ENCODE measurements around the gene CTDSPL. TPM values are rescaled to one million over a fixed set of nuclear protein-coding genes. Genes with fewer than 3 reads are reported as not detected.

Gene CTDSPL
- total RNA-seq, 3 donors from 2014 or later (not counting 1 experiment from before 2014, with no cell fraction given): 0.50 to 3.4 (median 1.8) TPM

- Mint-ChIP-seq H3K4me1 (peaks cover 15 to 44% of the 10 kb centered on the region in 2 donors), H3K36me3 (no peaks in the 10 kb centered on the region), H3K9me3 (no peaks in the 10 kb centered on the region), H3K27me3 (ENCODE audit: low read depth in 2 of 2) (no peaks in the 10 kb centered on the region), H3K27ac (no peak overlapping the region), H3K4me3 (no peak overlapping the region)
- intact Hi-C loops (cut with micrococcal nuclease): no loop called here
- 95% methylated on average over 6 of the region's 6 CpGs for WGBS (ENCODE audit: insufficient coverage)
- no peak for TF ChIP-seq CTCF (IDR thresholded peaks at IDR 0.05)
- Histone ChIP-seq H3K9me3 (ENCODE audit: control insufficient read depth, insufficient read depth, low read length) (no peaks in the 10 kb centered on the region), H3K27me3 (ENCODE audit: control insufficient read depth, insufficient read depth, low read length) (no peaks in the 10 kb centered on the region), H3K4me1 (ENCODE audit: control insufficient read depth, insufficient read depth, low read length) (peaks cover 19% of the 10 kb centered on the region), H3K36me3 (ENCODE audit: control insufficient read depth, insufficient read depth, low read length) (peaks cover 35% of the 10 kb centered on the region), H3K27ac (ENCODE audit: low read length) (no peak overlapping the region), H3K4me3 (ENCODE audit: low read length) (no peak overlapping the region)
- ATAC-seq (no peak), DNase-seq (no peak)
Measured at GRCh38 chr3:38002291-38002876, 140.7 kb downstream of the CTDSPL start.

- DNase-seq (no peak), ATAC-seq (no peak)
- Mint-ChIP-seq H3K27ac (peak overlapping the region in 1 of 2 donors; percentile 67), H3K9me3 (no peaks in the 10 kb centered on the region), H3K4me1 (peaks cover 15 to 42% of the 10 kb centered on the region in 2 donors), H3K27me3 (ENCODE audit: low read depth in 2 of 2) (no peaks in the 10 kb centered on the region), H3K4me3 (no peak overlapping the region), H3K36me3 (no peaks in the 10 kb centered on the region)
- WGBS (ENCODE audit: insufficient coverage): 96% methylated on average over 7 of the region's 9 CpGs
- TF ChIP-seq CTCF (IDR thresholded peaks at IDR 0.05): no peak
- Histone ChIP-seq H3K4me1 (ENCODE audit: control insufficient read depth, insufficient read depth, low read length) (peaks cover 14% of the 10 kb centered on the region), H3K27ac (ENCODE audit: low read length) (no peak overlapping the region), H3K9me3 (ENCODE audit: control insufficient read depth, insufficient read depth, low read length) (no peaks in the 10 kb centered on the region), H3K36me3 (ENCODE audit: control insufficient read depth, insufficient read depth, low read length) (peaks cover 38% of the 10 kb centered on the region), H3K27me3 (ENCODE audit: control insufficient read depth, insufficient read depth, low read length) (no peaks in the 10 kb centered on the region), H3K4me3 (ENCODE audit: low read length) (no peak overlapping the region)
- intact Hi-C loops (cut with micrococcal nuclease): loop anchor here (1.0 kb wide), 1 partner anchor 29 kb away; no protein-coding TSS in a partner anchor
Measured at GRCh38 chr3:38002940-38003339, 141.3 kb downstream of the CTDSPL start.

GRCh38 chr3:38003371-38003816, 141.7 kb downstream of the CTDSPL start:
- H3K27ac ChIP-seq (ENCODE audit: low read length): no peak overlapping the region

More at GRCh38 chr3:38003371-38003816, 141.7 kb downstream of the CTDSPL start:
- H3K9me3 ChIP-seq (ENCODE audit: control insufficient read depth, insufficient read depth, low read length): no peaks in the 10 kb centered on the region
- no peaks in the 10 kb centered on the region for H3K27me3 ChIP-seq (ENCODE audit: control insufficient read depth, insufficient read depth, low read length)
- Mint-ChIP-seq H3K4me3 (no peak overlapping the region), H3K4me1 (peaks cover 11 to 38% of the 10 kb centered on the region in 2 donors), H3K36me3 (no peaks in the 10 kb centered on the region), H3K9me3 (no peaks in the 10 kb centered on the region), H3K27me3 (ENCODE audit: low read depth in 2 of 2) (no peaks in the 10 kb centered on the region), H3K27ac (peak overlapping the region in 1 of 2 donors; percentile 67)
- 85% methylated on average over 5 of the region's 7 CpGs for WGBS (ENCODE audit: insufficient coverage)
- peaks cover 9% of the 10 kb centered on the region for H3K4me1 ChIP-seq (ENCODE audit: control insufficient read depth, insufficient read depth, low read length)
- intact Hi-C loops (cut with micrococcal nuclease): loop anchor here (1.0 kb wide), 1 partner anchor 29 kb away; no protein-coding TSS in a partner anchor
- peaks cover 38% of the 10 kb centered on the region for H3K36me3 ChIP-seq (ENCODE audit: control insufficient read depth, insufficient read depth, low read length)
- DNase-seq (peak in 1 of 2 donors; percentile 78), ATAC-seq (peak in 2 of 3 donors; percentile 35 to 40)
- H3K4me3 ChIP-seq (ENCODE audit: low read length): no peak overlapping the region
- TF ChIP-seq CTCF (IDR thresholded peaks at IDR 0.05): no peak
